GM18951 (cell line): ENCODE measurements around the gene COP1.
"Not testable (repeated sequence)": the region's sequence is repeated elsewhere in the genome, so short reads cannot be mapped to it uniquely, and the experiment has no call there.

Source experiments
- POLR2A ChIP-seq: IDR thresholded peaks from 4 replicates; pipeline ENCODE4 v1.6.1; 2011; ENCODE audit warnings: mild to moderate bottlenecking; ENCODE audit not compliant: insufficient read length, insufficient read depth; ENCODE audit errors: extremely low read depth
- in situ Hi-C: fragments of 300-500 bp; cut with MboI; formaldehyde crosslinking; loops from one replicate; pipeline ENCODE4 v1.12.0; 2022; ENCODE audit warnings: low sequenced_read_pairs, mixed read lengths, inconsistent platforms; ENCODE audit not compliant: unreplicated experiment

COP1 gene

GRCh38 chr1:176136891-176137290 is 70.2 kb downstream of the COP1 start:
- TF ChIP-seq POLR2A: no peak

GRCh38 chr1:176134666-176135065 is 72.4 kb downstream of the COP1 start:
- no peak for TF ChIP-seq POLR2A
- in situ Hi-C loops: no loop called here

More at GRCh38 chr1:176136891-176137290, 70.2 kb downstream of the COP1 start:
- in situ Hi-C loops: no loop called here

GRCh38 chr1:176122282-176122681 is 84.8 kb downstream of the COP1 start:
- no peak for TF ChIP-seq POLR2A
- in situ Hi-C loops: no loop called here

DNA sequence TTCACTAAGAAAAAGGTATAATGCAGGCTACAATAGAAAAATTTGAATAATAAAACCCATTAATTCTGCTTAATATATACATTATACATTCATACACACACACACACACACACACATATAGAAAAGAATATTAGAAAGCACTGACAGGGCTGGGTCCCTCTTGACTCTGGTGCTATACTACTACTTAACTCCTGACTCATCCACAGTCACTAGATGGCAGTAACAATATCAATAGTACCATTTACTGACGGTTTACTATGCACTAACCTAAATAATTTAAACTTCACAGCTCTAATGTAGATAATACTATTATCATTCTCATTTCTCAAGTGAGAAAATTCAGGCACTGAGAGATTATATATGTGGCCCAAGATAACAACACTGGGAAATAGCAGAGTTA is 87.5 kb downstream of the COP1 start:
- no peak for TF ChIP-seq POLR2A
- in situ Hi-C loops: no loop called here

DNA sequence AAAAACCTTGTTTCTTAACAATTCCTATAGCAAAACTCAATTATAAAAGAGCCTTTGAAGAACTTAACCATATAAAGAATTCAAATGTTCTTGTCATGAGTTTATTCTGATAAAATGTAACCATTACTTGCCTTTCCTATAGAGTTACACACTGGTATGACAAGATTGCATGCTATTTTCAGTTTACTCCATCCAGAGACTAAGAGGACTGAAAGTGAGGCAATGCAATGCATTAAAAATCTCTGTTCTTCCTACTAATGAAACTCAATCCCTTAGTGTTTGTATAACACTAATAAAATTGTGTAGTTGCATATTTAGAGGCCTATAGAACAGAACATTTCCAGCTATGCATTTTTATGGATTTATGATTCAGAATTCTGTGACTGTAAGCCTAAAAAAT is 88.1 kb downstream of the COP1 start:
- in situ Hi-C loops: no loop called here
- no peak for TF ChIP-seq POLR2A

DNA sequence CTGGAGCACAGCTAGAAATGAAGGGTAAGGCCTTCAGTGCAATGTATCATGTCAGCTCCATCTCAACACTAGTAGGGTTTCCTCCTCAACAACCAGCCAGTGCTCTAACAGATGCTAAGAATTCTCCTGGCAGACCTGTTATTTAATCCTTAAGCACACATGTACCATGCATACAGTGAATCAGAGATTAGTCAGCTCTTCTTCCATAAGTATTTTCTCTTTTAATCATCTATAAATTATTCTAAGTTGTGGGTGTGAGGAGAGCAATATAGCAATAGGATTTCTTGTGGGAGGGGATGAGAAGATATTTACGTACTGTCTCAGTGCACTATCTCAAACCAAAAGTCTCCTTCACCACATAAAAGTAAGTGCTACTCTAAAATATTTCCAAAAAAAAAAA is 95.3 kb downstream of the COP1 start:
- in situ Hi-C loops: no loop called here
- no peak for TF ChIP-seq POLR2A

DNA sequence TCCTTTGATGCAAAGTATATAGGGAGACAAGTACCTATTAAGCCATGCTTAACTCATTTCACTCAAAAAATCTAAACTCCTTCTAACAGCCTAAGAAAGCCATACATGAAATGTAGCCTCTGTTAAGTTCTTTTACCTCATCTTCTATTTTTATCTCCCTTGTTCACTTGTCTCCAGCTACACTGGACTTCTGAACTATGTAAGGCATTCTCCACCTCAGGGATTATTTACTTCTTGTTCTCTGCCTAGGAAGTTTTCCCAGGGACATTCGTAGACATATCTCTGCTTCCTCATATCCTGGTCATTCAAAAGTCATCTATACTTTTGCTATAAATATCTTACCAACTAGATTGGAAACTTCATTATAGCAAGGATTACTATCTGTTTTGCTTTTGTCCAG is 96.9 kb downstream of the COP1 start:
- no peak for TF ChIP-seq POLR2A
- in situ Hi-C loops: no loop called here

- in situ Hi-C loops: no loop called here
- TF ChIP-seq POLR2A: no peak
These were observed 104.2 kb downstream of the COP1 start for GRCh38 chr1:176102768-176103350.

DNA sequence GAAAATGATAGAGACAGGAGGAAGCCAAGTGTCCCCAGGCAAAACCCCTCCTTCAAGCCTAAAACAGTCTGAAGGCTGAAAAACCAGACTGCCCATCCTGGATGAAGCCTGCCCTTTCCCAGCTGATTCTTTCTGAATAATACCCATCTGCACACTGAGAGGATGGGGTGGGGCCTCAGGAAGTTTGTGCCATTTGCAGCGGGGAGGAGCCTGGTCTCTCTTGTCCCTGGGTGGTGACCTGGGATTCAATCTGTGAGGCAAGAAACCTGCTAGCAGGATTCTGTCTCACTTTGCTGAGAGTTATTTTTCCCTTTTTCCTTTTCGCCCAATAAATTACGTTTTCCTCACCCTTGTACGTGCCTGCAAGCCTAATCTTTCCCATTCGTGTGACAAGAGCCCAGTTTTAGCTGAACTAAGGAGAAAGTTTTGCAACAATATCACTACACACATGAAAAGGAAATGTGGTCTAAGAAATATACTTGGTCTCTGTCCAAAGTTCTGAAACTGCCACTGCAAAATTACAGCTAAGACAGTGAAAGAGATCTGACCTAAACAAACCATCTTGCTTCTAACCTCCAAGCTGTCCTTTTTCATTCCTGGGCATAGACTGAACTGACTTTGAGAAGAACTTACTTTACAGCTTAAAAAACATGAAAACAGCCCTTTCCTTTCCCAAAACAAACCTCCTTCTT is 105.0 kb downstream of the COP1 start:
- no peak for TF ChIP-seq POLR2A
- in situ Hi-C loops: no loop called here

- in situ Hi-C loops: no loop called here
- TF ChIP-seq POLR2A: no peak
These were observed 108.5 kb downstream of the COP1 start for GRCh38 chr1:176098560-176098959.

- TF ChIP-seq POLR2A: no peak
- in situ Hi-C loops: no loop called here
These were observed 111.1 kb downstream of the COP1 start for GRCh38 chr1:176096015-176096414.

GRCh38 chr1:176090766-176091165 is 116.3 kb downstream of the COP1 start:
- no peak for TF ChIP-seq POLR2A
- in situ Hi-C loops: no loop called here

GRCh38 chr1:176087746-176088145 is 119.3 kb downstream of the COP1 start:
- in situ Hi-C loops: not testable (repeated sequence)

DNA sequence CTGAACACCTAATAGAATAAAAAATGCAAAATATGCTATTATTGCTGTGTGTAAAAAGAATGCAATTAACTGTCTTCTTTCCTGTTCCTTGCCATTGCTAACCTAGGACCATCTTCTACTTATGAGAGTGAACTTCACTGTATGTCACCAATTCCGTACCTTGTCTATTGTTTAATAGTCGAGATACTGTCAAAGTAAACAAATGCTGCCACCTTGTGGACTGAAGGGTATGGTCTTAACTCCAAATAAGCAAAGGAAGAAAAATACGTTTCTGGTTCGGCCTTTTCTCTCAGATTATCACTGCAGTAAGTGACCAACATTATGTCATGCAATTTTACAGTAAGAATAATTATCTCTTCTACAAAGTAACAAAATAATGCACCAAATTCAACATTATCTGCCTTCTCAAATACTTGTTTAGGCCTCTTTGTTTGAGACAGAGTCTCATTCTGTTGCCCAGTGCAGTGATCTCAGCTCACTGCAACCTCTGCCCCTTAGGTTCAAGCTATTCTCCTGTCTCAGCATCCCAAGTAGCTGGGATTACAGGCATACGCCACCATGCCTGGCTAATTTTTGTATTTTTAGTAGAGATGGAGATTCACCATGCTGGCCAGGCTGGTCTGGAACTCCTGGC is 133.4 kb downstream of the COP1 start:
- in situ Hi-C loops: loop anchor here (25.0 kb wide), 1 partner anchor 711 kb away; no protein-coding TSS in a partner anchor
- TF ChIP-seq POLR2A: no peak
